Islet precursor cell (in vitro differentiated cells): Measurements from ENCODE around the gene ACSBG1.
"Not testable (repeated sequence)": the region's sequence is repeated elsewhere in the genome, so short reads cannot be mapped to it uniquely, and the experiment has no call there.

Experiments
- DNase-seq: peaks from one replicate; pipeline ENCODE4 v3.0.0-alpha.2; 2018

The ACSBG1 gene

GRCh38 chr15:78162038-78162437 lies 72.3 kb downstream of the ACSBG1 start:
- DNase-seq = no peak

- no peak for DNase-seq
Observed at GRCh38 chr15:78159395-78159794, 75.0 kb downstream of the ACSBG1 start.

GRCh38 chr15:78157203-78157602 lies 77.2 kb downstream of the ACSBG1 start:
- DNase-seq = no peak

- DNase-seq = no peak
Observed at GRCh38 chr15:78156653-78157052, 77.7 kb downstream of the ACSBG1 start.

GRCh38 chr15:78155355-78155939 lies 78.9 kb downstream of the ACSBG1 start:
- DNase-seq = no peak

- no peak for DNase-seq
Observed at GRCh38 chr15:78154955-78155354, 79.4 kb downstream of the ACSBG1 start.

GRCh38 chr15:78151075-78151474 lies 83.3 kb downstream of the ACSBG1 start:
- not testable (repeated sequence) for DNase-seq

- DNase-seq = no peak
Observed at GRCh38 chr15:78149805-78150751, 84.3 kb downstream of the ACSBG1 start.

- DNase-seq = peak; percentile 99
Observed at GRCh38 chr15:78149068-78149804, 85.1 kb downstream of the ACSBG1 start, which contains the start of gene IDH3A. Gene IDH3A, plus strand, starts transcription at chr15:78149362. Its CDS starts 42 bp downstream, at chr15:78149404.

GRCh38 chr15:78148392-78149067 lies 85.8 kb downstream of the ACSBG1 start:
- no peak for DNase-seq

GRCh38 chr15:78147566-78147965 lies 86.8 kb downstream of the ACSBG1 start:
- DNase-seq = no peak

GRCh38 chr15:78146425-78147154 lies 87.8 kb downstream of the ACSBG1 start:
- no peak for DNase-seq

- DNase-seq = no peak
Observed at GRCh38 chr15:78142332-78142731, 92.0 kb downstream of the ACSBG1 start.

- DNase-seq = no peak
Observed at GRCh38 chr15:78140292-78140691, 94.1 kb downstream of the ACSBG1 start.

- DNase-seq = no peak
Observed at GRCh38 chr15:78139578-78139977, 94.8 kb downstream of the ACSBG1 start.

- DNase-seq = no peak
Observed at GRCh38 chr15:78133801-78134200, 100.6 kb downstream of the ACSBG1 start.

GRCh38 chr15:78131295-78132061 lies 102.9 kb downstream of the ACSBG1 start, which contains the start of gene CIB2:
Gene CIB2, minus strand, starts transcription at chr15:78131445. Its CDS starts 230 bp downstream, at chr15:78131215.
- DNase-seq = peak; percentile 94

GRCh38 chr15:78130466-78131294 lies 103.7 kb downstream of the ACSBG1 start:
- DNase-seq = no peak

GRCh38 chr15:78129751-78130287 lies 104.5 kb downstream of the ACSBG1 start:
- DNase-seq = no peak
